ENCODE measurements around the gene WFDC10A.
"Not testable (repeated sequence)": the region's sequence is repeated elsewhere in the genome, so short reads cannot be mapped to it uniquely, and the experiment has no call there.

The WFDC10A gene

GRCh38 chr20:45626540-45626939 lies 3.0 kb upstream of the WFDC10A start:
- no peak for DNase-seq (ENCODE audit: low spot score)
- Histone ChIP-seq H3K4me3 (no peak overlapping the region), H3K27ac (no peak overlapping the region)
- no peak for TF ChIP-seq CTCF (IDR thresholded peaks at IDR 0.05)

- H3K27ac ChIP-seq, result no peak overlapping the region
- no peak for DNase-seq (ENCODE audit: low spot score)
- TF ChIP-seq CTCF (IDR thresholded peaks at IDR 0.05), result no peak
- H3K4me3 ChIP-seq, result no peak overlapping the region
Measured at GRCh38 chr20:45630371-45630770, 832 bp downstream of the WFDC10A start.

- Histone ChIP-seq H3K4me3 (no peak within 1 kb of the TSS), H3K27ac (no peak within 1 kb of the TSS)
- TF ChIP-seq CTCF (IDR thresholded peaks at IDR 0.05), result no peak
- DNase-seq (ENCODE audit: low spot score), result no peak
Measured at GRCh38 chr20:45631184-45631583, 1.6 kb downstream of the WFDC10A start, which contains the start of gene WFDC9. TSS of gene WFDC9 (minus strand) at chr20:45631284. CDS start at chr20:45610181, 21,103 bp downstream.

GRCh38 chr20:45636513-45636912 lies 7.0 kb downstream of the WFDC10A start:
- Histone ChIP-seq H3K4me3 (no peak overlapping the region), H3K27ac (no peak overlapping the region)
- TF ChIP-seq CTCF (IDR thresholded peaks at IDR 0.05), result no peak
- no peak for DNase-seq (ENCODE audit: low spot score)

- TF ChIP-seq CTCF (IDR thresholded peaks at IDR 0.05), result no peak
- Histone ChIP-seq H3K27ac (no peak overlapping the region), H3K4me3 (no peak overlapping the region)
- no peak for DNase-seq (ENCODE audit: low spot score)
Measured at GRCh38 chr20:45639687-45640086, 10.1 kb downstream of the WFDC10A start.

GRCh38 chr20:45641076-45641475 lies 11.5 kb downstream of the WFDC10A start:
- not testable (repeated sequence) for H3K4me3 ChIP-seq; H3K27ac ChIP-seq; DNase-seq (ENCODE audit: low spot score)

GRCh38 chr20:45645869-45646268 lies 16.3 kb downstream of the WFDC10A start:
- DNase-seq (ENCODE audit: low spot score); H3K4me3 ChIP-seq; H3K27ac ChIP-seq: not testable (repeated sequence)

- H3K4me3 ChIP-seq, result no peak overlapping the region
- no peak for TF ChIP-seq CTCF (IDR thresholded peaks at IDR 0.05)
- DNase-seq (ENCODE audit: low spot score), result no peak
Measured at GRCh38 chr20:45646875-45647274, 17.3 kb downstream of the WFDC10A start.

More at GRCh38 chr20:45646875-45647274, 17.3 kb downstream of the WFDC10A start:
- H3K27ac ChIP-seq, result no peak overlapping the region
